Measurements from ENCODE around the gene CNOT3. TPM values are rescaled to one million over a fixed set of nuclear protein-coding genes. Genes with fewer than 3 reads are reported as not detected.
A peak's percentile ranks its signal among the peaks of the same experiment; 100 is the strongest.

Gene CNOT3
- total RNA-seq, 1 donor from 2014 or later, result 53.2 TPM

DNA sequence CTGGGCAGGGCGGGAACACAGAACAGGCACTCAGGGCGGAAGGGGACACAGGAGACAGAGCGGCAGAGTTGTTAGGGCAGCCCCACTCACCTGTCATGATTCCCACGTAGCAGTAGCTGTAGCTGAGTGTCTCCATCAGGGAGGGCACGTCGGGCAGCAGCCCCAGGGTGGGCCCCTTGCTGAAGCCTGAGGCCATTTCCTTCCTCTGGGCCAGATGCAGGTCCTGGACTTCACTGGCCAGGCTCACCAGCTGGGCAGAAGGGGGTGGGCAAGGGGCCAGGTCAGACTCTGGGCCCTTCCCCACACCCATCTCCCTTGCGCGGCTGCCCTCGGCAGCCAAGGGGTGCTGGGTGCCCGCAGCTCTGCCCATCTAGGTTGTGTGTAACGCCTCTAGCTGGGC is 45.9 kb downstream of the CNOT3 start:
- intact Hi-C loops (cut with micrococcal nuclease), result no loop called here
- TF ChIP-seq, protein P1, sequence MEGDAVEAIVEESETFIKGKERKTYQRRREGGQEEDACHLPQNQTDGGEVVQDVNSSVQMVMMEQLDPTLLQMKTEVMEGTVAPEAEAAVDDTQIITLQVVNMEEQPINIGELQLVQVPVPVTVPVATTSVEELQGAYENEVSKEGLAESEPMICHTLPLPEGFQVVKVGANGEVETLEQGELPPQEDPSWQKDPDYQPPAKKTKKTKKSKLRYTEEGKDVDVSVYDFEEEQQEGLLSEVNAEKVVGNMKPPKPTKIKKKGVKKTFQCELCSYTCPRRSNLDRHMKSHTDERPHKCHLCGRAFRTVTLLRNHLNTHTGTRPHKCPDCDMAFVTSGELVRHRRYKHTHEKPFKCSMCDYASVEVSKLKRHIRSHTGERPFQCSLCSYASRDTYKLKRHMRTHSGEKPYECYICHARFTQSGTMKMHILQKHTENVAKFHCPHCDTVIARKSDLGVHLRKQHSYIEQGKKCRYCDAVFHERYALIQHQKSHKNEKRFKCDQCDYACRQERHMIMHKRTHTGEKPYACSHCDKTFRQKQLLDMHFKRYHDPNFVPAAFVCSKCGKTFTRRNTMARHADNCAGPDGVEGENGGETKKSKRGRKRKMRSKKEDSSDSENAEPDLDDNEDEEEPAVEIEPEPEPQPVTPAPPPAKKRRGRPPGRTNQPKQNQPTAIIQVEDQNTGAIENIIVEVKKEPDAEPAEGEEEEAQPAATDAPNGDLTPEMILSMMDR (IDR thresholded peaks at IDR 0.05), result no peak
- Mint-ChIP-seq H3K27me3 (no peaks in the 10 kb centered on the region), H3K9me3 (no peaks in the 10 kb centered on the region), H3K27ac (no peak overlapping the region), H3K4me1 (peaks cover 12% of the 10 kb centered on the region), H3K4me3 (no peak overlapping the region), H3K36me3 (ENCODE audit: low read depth) (peaks cover 13% of the 10 kb centered on the region)
- ChIA-PET CTCF (no interaction called here), POLR2A (interaction anchor here (1.8 kb wide), 1 partner anchor 17 kb away, joined by 11 read pairs; the partner anchor contains the start of gene RPS9)
- ATAC-seq (ENCODE audit: low read depth) (no peak), DNase-seq (no peak)

DNA sequence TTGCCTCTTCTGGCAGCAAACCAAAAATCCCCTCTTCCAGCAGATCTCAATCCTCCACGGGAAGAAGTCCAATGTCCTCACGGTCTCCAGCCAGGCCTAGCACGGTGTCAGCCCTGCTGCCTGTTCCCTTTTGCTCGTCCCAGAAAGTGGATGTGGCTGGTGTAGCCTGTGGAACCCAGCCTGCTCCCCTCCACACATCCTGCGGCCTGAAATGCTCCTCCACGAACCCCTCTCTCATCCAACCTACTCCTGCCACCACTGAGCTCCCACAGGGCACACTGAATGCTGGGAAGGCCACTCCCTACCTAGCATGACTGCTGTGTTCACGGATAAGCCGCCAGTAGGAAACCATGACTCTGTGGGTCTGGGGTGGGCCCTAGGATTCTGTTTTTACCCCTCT is 48.8 kb downstream of the CNOT3 start:
- POLR2A ChIA-PET, result interaction anchor here (7.7 kb wide), 1 partner anchor 14 kb away, joined by 244 read pairs; the partner anchor contains the start of gene RPS9
- DNase-seq (no peak), ATAC-seq (ENCODE audit: low read depth) (no peak)
- TF ChIP-seq, protein P1 (IDR thresholded peaks at IDR 0.05), result no peak
- Mint-ChIP-seq H3K27ac (no peak overlapping the region), H3K9me3 (no peaks in the 10 kb centered on the region), H3K27me3 (no peaks in the 10 kb centered on the region), H3K36me3 (ENCODE audit: low read depth) (peaks cover 16% of the 10 kb centered on the region), H3K4me3 (no peak overlapping the region), H3K4me1 (peaks cover 21% of the 10 kb centered on the region)
- CTCF ChIA-PET, result no interaction called here
- intact Hi-C loops (cut with micrococcal nuclease), result no loop called here

GRCh38 chr19:54186934-54187381 is 49.4 kb downstream of the CNOT3 start:
- Mint-ChIP-seq H3K27me3 (no peaks in the 10 kb centered on the region), H3K9me3 (no peaks in the 10 kb centered on the region), H3K4me3 (no peak overlapping the region), H3K4me1 (peaks cover 27% of the 10 kb centered on the region), H3K27ac (no peak overlapping the region), H3K36me3 (ENCODE audit: low read depth) (peaks cover 18% of the 10 kb centered on the region)
- intact Hi-C loops (cut with micrococcal nuclease), result no loop called here
- ATAC-seq (ENCODE audit: low read depth) (no peak), DNase-seq (no peak)
- TF ChIP-seq, protein P1 (IDR thresholded peaks at IDR 0.05), result no peak
- ChIA-PET POLR2A (interaction anchor here (0.6 to 7.7 kb wide), 3 partner anchors 9 to 19 kb away, joined by 5 to 244 read pairs (median 69); partner anchors contain the start of gene RPS9), CTCF (no interaction called here)

DNA sequence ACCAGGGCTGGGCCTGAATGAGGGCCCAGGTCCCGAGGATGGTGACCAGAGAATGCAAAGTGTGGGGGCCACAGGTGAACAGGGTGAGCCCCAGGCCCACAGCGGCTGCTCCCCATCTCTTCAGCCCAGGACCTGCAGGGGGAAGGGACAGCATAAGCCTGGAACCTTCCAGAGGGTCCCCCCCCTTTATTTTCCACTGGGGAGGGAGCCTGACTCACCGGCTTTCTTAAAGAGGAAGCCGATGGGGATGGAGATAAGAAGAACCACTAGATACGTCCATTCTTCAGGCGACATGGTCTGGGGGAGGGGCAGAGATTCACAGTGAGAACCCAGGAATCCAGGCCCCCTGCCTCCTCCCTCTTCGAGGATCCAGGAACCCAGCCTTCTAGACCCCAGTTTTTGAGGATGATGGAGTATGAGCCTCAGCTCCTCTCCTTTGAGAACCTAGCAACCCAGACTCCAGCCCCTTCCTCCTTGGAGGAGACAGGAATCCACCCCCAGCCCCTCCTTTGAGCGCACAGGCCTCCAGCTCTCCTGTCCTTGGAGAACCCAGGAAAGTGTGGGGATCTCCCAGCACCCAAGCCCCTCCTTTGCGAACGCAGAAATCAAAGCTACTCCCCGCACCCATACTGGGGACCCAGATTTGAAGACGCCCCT is 50.8 kb downstream of the CNOT3 start:
- Mint-ChIP-seq H3K4me3 (peak overlapping the region; percentile 90), H3K27ac (peak overlapping the region; percentile 46), H3K9me3 (no peaks in the 10 kb centered on the region), H3K36me3 (ENCODE audit: low read depth) (peaks cover 27% of the 10 kb centered on the region), H3K27me3 (no peaks in the 10 kb centered on the region), H3K4me1 (peaks cover 35% of the 10 kb centered on the region)
- intact Hi-C loops (cut with micrococcal nuclease), result no loop called here
- no peak for DNase-seq
- CTCF ChIA-PET, result interaction anchor here (1.3 to 1.6 kb wide), 2 partner anchors 19 to 52 kb away, joined by 8 to 9 read pairs; partner anchors contain the start of gene CNOT3
- ATAC-seq (ENCODE audit: low read depth), result no peak
- POLR2A ChIA-PET, result interaction anchor here (2.0 to 7.7 kb wide), 5 partner anchors 12 to 73 kb away, joined by 24 to 244 read pairs (median 68); partner anchors contain the start of genes CNOT3, LENG1, PRPF31 and RPS9
- TF ChIP-seq, protein P1 (IDR thresholded peaks at IDR 0.05), result no peak

- H3K36me3 Mint-ChIP-seq (ENCODE audit: low read depth), result peaks cover 30% of the 10 kb centered on the region
- CTCF ChIA-PET, result interaction anchor here (0.6 to 2.2 kb wide), 12 partner anchors 10 to 209 kb away, joined by 3 to 13 read pairs (median 4); partner anchors contain the start of genes CNOT3 and TMC4
- ATAC-seq (ENCODE audit: low read depth), result peak; percentile 4
- peaks cover 35% of the 10 kb centered on the region for H3K4me1 Mint-ChIP-seq
- POLR2A ChIA-PET, result interaction anchor here (0.5 to 7.7 kb wide), 19 partner anchors 11 to 1932 kb away, joined by 3 to 244 read pairs (median 5); partner anchors contain the start of genes CNOT3, LENG1, LENG8 and LENG9
- no peaks in the 10 kb centered on the region for H3K27me3 Mint-ChIP-seq
- intact Hi-C loops (cut with micrococcal nuclease), result loop anchor here (1.0 kb wide), 1 partner anchor 42 kb away; no protein-coding TSS in a partner anchor
- peak within 1 kb of the TSS; percentile 98 for H3K27ac Mint-ChIP-seq
- peak within 1 kb of the TSS; percentile 90 for H3K4me3 Mint-ChIP-seq
- no peaks in the 10 kb centered on the region for H3K9me3 Mint-ChIP-seq
- TF ChIP-seq, protein P1 (IDR thresholded peaks at IDR 0.05), result no peak
- DNase-seq, result no peak
Observed at GRCh38 chr19:54189145-54189734, 51.7 kb downstream of the CNOT3 start, which contains the start of gene MBOAT7. TSS of gene MBOAT7 (minus strand) at chr19:54189580. CDS start at chr19:54188508, 1,072 bp downstream.
